Astrocyte of the spinal cord (primary cell): ENCODE results near the gene PPP1R12B.
"Not testable (repeated sequence)": the region's sequence is repeated elsewhere in the genome, so short reads cannot be mapped to it uniquely, and the experiment has no call there.

Experiments used
- DNase-seq: peaks from one replicate; pipeline ENCODE4 v3.0.0; 2011; ENCODE audit warnings: low read depth, low spot score
- H3K4me3 ChIP-seq: 2 replicates; pipeline ENCODE4 v1.5.1; 2011; ENCODE audit warnings: low read depth, mild to moderate bottlenecking, low read length, moderate library complexity
- in situ Hi-C: cut with HindIII; loops from 2 replicates; pipeline ENCODE4 v1.10.0; 2017; ENCODE audit warnings: low sequenced_read_pairs
- TF ChIP-seq, protein P1 (sequence below): IDR thresholded peaks from 2 replicates; pipeline ENCODE4 v1.5.1; 2012; ENCODE audit warnings: low read depth, mild to moderate bottlenecking, low read length, inconsistent platforms

The PPP1R12B gene

GRCh38 chr1:202630541-202630940, 282.0 kb downstream of the PPP1R12B start:
- TF ChIP-seq, protein P1, sequence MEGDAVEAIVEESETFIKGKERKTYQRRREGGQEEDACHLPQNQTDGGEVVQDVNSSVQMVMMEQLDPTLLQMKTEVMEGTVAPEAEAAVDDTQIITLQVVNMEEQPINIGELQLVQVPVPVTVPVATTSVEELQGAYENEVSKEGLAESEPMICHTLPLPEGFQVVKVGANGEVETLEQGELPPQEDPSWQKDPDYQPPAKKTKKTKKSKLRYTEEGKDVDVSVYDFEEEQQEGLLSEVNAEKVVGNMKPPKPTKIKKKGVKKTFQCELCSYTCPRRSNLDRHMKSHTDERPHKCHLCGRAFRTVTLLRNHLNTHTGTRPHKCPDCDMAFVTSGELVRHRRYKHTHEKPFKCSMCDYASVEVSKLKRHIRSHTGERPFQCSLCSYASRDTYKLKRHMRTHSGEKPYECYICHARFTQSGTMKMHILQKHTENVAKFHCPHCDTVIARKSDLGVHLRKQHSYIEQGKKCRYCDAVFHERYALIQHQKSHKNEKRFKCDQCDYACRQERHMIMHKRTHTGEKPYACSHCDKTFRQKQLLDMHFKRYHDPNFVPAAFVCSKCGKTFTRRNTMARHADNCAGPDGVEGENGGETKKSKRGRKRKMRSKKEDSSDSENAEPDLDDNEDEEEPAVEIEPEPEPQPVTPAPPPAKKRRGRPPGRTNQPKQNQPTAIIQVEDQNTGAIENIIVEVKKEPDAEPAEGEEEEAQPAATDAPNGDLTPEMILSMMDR: no peak
- no peak for DNase-seq
- no peak overlapping the region for H3K4me3 ChIP-seq
- in situ Hi-C loops: no loop called here

GRCh38 chr1:202631076-202631923, 282.8 kb downstream of the PPP1R12B start:
- in situ Hi-C loops: no loop called here
- no peak for DNase-seq
- no peak overlapping the region for H3K4me3 ChIP-seq
- TF ChIP-seq, protein P1: no peak

- DNase-seq: no peak
- in situ Hi-C loops: no loop called here
- TF ChIP-seq, protein P1: no peak
- no peak overlapping the region for H3K4me3 ChIP-seq
These were observed 283.7 kb downstream of the PPP1R12B start for GRCh38 chr1:202632241-202632640.

- DNase-seq, H3K4me3 ChIP-seq, in situ Hi-C loops: not testable (repeated sequence)
These were observed 287.7 kb downstream of the PPP1R12B start for GRCh38 chr1:202636171-202636570.

- in situ Hi-C loops, DNase-seq, H3K4me3 ChIP-seq: not testable (repeated sequence)
These were observed 289.0 kb downstream of the PPP1R12B start for GRCh38 chr1:202637321-202638018.

DNA sequence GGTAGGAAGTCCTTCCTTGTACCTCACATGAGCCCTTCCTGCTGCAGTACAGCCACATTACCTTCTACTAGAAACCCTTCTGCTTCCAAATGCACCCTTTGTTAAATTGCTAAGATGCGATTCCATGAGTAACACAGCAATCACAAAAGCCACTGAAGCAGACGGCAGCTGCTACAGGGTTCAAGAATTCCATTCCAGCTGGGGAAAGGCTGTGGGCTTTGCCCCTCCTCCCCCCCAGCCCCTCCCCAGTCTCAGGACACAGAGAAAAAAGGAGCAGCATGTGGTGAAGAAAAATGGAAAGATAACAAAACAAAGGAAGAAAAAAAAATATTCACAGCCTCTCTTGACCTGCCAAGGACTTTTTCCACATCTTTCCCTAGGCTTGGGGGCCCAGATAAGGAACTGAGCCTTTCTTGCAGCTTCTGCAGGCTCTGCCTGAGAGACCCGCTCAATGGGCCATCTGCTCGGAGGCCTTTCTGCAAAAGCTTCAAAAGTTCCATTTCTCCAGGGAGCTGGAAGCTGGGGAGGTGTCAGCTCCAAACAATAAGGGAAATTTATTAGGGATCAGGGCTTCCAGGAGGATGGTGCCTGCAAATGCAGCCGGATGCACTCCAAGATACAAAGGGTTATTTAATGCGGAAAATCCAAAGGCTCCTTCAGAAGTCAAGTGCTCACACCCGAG, 289.7 kb downstream of the PPP1R12B start:
- no peak for DNase-seq
- H3K4me3 ChIP-seq: no peak overlapping the region
- TF ChIP-seq, protein P1: no peak
- in situ Hi-C loops: no loop called here

- DNase-seq, H3K4me3 ChIP-seq, in situ Hi-C loops: not testable (repeated sequence)
These were observed 290.3 kb downstream of the PPP1R12B start for GRCh38 chr1:202638701-202639305.

- in situ Hi-C loops: no loop called here
- no peak overlapping the region for H3K4me3 ChIP-seq
- peak; percentile 30 for DNase-seq
- TF ChIP-seq, protein P1: no peak
These were observed 291.0 kb downstream of the PPP1R12B start for GRCh38 chr1:202639500-202639899.
